ENCODE measurements around the gene MAP6D1.

DNA sequence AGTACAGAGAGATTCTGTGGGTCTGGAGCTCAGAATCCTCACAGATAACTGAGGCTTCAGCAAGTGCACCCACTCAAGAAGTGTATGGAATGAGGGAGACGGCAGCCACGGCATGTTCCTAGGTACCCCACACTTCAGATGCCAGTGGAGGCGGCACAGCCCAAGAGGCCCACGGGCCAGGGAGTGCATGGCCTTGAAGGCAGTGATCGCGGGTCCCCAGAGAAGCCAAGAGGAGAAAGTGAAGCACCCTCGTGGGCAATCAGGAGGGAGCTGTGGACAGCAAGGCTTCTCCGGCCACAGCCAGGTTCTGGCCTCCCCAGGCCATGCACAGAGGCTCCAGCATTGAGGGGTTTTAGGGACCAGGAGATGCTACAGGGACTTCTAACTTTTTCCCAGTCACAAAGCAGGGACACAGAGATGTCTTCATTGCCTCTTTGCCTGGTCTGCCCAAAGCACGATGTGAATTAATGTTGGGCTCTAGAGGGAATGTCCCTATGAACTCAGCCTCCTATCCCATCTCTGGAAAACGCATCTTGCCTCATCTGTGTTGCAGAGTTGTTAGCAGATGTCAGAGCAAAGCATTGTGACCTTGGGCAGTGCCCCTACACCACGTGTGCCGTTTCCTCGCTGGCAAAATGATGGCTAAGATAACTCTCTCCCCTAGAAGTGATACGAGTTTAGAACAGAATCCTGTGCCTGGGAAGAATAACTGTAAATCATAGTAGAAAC lies 2.6 kb upstream of the MAP6D1 start:
- TF ChIP-seq, protein P1, sequence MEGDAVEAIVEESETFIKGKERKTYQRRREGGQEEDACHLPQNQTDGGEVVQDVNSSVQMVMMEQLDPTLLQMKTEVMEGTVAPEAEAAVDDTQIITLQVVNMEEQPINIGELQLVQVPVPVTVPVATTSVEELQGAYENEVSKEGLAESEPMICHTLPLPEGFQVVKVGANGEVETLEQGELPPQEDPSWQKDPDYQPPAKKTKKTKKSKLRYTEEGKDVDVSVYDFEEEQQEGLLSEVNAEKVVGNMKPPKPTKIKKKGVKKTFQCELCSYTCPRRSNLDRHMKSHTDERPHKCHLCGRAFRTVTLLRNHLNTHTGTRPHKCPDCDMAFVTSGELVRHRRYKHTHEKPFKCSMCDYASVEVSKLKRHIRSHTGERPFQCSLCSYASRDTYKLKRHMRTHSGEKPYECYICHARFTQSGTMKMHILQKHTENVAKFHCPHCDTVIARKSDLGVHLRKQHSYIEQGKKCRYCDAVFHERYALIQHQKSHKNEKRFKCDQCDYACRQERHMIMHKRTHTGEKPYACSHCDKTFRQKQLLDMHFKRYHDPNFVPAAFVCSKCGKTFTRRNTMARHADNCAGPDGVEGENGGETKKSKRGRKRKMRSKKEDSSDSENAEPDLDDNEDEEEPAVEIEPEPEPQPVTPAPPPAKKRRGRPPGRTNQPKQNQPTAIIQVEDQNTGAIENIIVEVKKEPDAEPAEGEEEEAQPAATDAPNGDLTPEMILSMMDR (IDR thresholded peaks at IDR 0.05; ENCODE audit: low read length): no peak
- no peak for TF ChIP-seq EZH2 (optimal IDR thresholded peaks at IDR 0.05; ENCODE audit: low read depth, low read length)
